NCI-H1436 treated with DMSO at 0.1 percent for 48 hours (cell line): ENCODE data around the gene OXCT2.
"Not testable (repeated sequence)": the region's sequence is repeated elsewhere in the genome, so short reads cannot be mapped to it uniquely, and the experiment has no call there.

Experiments
- DNase-seq: peaks from one replicate; lab custom pipeline; 2025; lab: John Stamatoyannopoulos, UW

Gene OXCT2

DNA sequence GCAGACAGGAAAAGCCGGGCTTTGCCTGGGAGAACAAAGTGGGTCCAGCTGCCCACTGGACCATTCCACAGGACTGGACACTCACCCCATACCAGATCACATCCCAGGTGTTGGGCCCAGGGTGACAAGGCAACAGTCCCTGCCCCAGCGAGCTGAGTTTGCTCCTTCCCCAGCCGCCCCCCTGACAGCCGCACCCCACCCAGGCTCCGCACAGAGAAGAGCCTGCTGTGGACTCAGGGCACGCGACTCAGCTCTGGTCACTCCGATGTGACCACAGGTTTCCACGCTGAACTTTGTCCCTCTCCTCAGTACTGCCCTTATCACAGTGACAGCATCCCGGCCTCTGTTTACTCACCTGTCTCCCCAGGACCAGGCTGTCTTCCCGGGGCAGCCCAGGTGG lies 16.3 kb upstream of the OXCT2 start:
- DNase-seq = no peak

DNA sequence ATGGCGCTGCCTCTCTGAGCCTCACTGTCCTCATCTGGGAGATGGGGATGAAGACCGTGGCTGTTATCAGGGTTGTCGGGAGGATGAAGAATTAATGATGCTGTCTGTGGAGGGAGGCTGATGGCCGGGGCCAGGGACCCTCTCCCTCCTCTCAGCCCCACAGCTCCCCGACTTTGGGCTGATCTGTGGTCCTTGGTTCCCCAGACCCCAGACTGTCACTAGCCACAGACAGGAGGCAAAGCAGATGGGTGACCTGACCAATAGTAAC lies 15.9 kb upstream of the OXCT2 start:
- not testable (repeated sequence) for DNase-seq

DNA sequence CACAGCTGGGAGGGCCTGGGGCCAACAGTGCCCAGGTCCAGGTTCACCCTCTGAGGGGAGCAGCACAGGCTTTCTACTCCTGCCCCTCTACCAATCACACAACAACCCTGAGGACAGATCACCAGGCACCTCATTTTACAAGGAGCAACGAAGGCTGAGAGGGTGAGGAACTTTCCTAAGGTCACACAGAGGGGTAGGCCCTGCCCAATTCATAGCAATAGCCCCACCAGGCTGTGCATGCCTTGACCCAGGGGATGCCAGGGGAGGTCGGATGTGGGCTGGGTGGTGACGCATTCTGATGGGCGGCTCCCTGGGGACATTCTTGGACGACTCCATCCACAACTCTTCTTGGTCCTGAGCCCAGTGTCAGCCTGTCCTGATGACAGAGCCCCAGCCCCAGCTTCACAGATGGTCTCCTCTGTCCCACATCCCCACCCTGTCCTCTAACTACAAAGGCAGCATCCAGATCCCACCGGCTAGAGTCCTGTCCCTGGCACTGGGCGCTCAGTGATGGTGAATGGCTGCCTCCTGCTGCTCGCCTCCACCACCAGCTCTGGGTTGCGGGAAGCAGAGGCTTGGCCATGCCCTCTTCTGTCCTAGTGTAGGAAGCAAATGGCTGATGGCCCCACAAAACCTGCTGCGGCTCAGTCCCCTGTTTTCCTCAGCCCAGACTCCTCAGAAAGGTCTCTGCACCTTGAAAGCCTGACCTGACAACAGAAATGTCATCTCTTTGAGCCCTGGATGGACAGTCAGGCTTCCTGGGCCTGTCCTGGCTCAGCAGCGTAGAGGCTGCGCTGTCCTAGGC lies 15.4 kb upstream of the OXCT2 start:
- not testable (repeated sequence) for DNase-seq

DNA sequence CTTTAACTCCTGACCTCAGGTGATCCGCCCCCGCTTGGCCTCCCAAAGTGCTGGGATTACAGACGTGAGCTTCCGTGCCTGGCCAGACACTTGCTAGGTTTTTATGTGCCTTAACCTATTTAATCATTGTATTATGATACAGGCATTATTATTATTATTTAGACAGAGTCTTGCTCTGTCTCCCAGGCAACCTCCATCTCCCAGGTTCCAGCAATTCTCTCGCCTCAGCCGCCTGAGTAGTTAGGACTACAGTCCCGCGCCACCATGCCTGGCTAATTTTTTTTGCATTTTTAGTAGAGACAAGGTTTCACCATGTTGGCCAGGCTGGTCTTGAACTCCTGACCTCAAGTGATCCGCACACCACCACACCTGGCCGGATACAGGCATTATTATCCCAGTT lies 11.5 kb upstream of the OXCT2 start:
- not testable (repeated sequence) for DNase-seq

DNA sequence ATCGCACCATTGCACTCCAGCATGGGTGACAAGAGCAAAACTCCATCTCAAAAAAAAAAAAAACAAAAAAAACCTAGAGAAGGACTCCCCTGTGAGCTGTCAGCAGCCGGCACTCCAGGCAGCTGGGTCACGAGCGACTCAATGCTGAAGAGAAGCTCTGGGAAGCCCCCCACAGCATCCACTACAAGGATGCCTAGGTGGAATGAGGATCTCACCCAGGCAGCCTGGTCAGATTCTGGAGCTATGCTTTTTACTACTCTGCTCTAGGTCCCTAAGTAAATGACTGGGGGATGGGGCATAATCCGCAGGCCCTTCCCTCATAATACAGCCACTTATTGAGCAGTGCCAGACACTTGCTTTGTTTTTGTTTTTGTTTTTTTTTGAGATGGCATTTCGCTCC lies 11.0 kb upstream of the OXCT2 start:
- DNase-seq = no peak

DNA sequence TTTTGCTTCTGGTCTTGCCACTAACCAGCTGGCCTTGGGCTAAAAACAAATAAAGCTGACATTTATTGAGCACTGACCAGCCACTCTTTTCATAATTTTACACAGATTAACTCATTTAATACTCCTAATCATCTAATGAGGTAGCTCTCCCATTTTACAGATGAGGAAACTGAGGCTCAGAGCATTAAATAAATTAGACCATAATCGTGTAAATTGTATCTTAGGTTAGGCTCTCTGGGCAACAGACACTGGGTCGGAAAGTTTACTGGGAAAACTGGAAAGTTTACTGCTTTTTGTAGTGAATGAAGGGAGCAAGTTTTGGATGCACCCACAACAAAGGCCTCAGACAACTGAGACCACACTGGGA lies 10.2 kb upstream of the OXCT2 start:
- no peak for DNase-seq

DNA sequence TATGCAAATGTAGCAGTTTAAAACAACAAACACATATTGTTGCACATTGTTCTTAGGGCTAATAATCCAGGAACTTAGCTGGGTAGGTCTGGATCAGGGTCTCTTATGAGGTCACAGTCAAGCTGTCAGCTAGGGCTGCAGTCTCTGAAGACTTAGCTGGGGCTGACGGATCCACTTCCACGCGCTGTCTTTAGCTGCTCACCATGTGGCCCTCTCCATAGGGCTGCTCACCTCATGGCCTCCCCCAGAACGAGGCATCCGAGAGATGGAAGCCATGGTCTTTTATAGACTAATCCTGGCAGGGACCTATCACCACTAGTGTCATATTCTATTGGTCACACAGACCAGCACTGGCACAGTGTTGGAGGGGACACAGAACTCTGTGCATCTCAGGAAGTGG lies 8.7 kb upstream of the OXCT2 start:
- DNase-seq = no peak

DNA sequence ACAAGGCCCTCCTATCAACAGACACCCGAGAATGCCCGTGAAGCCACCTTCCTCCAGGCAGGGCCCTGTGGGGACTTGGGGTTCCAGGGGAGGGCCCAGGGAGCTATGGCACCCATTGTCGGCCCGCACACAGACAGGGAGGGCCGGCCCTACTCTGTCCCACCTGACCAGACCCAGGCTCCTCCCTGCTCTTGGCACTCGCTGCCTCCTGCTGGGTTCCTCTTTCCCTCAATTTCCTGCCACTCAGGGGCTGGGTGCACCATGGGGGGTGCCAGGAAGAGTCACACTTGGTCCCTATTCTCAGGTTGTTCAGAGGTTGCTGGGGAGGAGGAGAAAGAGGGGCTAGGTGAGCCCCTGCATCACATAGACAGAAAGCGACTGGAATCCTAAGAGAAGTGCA lies 8.0 kb upstream of the OXCT2 start:
- no peak for DNase-seq

DNA sequence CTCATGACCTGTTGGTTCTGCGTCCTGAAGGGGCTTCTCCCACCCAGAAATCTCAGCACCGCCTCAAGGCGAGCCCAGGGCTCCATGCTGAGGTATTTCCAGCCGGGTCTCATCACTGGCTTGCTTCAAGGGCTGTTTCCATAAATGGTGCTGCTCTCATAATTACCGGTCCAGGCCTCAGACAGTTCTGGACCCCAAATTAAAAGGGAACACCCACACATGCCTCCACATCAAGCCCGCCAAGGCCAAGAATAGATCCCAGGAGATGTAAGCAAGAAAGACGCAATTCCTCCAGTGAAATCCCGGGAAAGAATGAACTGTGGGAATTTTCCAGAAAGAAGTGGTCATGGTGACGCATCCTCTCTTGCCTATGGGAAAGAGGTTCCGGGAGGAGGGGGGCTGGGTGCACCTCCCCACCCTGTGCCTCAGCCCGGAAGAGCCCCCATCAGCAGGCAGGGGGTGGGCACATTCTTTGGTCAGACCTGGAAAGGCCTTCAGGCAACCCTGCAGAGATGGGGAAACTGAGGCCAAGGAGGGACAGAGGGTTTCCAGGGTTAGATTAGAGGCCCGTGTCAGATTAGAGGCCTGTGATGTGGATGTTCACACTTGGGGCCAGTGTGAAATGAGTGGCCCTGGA lies 7.4 kb upstream of the OXCT2 start:
- DNase-seq = not testable (repeated sequence)

DNA sequence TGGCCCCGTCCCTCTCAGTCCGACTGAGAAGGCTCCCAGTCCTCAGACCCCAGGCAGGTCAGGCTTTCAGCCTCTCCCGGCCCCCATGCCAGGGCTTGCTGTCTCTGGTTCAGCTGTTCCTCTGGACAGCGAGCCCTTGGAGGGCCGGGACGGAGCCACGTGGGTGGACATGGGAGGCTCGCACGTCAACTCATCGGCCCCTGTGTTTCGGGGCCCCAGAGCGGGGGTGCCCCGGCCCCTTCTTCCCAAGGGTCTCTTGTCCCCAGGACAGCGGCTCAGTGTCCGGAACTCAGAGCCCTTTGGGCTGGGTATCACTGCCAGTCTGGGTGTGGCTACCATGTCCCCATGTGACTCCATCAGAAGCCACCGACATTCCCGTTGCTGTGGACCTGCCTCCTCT lies 6.7 kb upstream of the OXCT2 start:
- DNase-seq = not testable (repeated sequence)

DNA sequence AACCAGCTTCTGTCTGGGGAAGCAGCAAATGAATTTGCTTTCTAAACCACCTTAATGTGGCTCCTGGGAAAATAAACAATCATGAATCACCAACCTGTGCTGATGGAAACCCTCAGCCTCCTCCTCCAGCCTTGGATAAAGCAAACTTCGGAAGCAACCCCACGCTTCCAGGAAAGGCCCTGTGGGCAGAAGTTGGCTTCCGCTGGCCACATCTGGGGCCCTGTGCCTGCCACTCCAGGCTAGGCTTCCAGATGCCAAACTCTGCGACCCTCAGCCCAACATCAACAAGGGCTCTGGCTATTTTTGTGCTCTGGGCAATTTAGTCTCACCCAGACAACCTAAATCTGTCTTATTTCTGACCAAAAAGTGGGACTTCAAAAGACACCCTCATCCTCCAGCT lies 6.2 kb upstream of the OXCT2 start:
- no peak for DNase-seq

DNA sequence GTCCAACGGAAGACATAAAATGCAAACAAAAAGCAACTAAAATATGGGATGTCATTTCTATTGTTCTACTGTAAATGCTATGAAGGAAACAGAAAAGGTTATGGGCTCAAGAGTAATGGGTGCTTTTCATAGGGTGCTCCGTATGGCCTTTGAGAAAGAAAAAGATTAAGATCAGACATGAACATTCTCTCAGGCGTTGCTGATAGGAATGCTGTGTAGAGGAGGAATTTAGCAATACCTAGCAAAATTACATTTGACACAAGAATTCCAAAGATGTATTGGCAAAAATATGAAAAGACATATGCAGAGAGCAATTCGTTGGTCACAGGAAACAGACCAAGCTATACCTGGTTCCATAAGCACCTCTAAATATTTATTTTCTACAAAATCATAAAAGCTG lies 5.7 kb upstream of the OXCT2 start:
- DNase-seq = no peak

DNA sequence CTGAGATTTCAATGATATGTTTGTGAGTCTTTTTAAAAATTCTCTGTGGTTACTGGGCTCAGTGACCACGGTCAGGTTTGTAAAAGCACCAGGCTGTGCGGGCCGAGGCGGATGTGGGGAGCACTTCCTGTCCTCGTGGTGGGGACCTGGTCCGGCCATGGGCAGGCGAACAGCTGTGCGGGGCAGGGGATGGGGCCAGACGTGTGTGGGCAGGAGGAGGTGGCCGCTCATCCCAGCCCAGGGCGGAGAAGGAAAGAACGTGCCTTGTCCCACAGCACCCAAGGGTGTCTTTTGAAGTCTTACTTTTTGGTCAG lies 5.2 kb upstream of the OXCT2 start:
- DNase-seq = no peak

DNA sequence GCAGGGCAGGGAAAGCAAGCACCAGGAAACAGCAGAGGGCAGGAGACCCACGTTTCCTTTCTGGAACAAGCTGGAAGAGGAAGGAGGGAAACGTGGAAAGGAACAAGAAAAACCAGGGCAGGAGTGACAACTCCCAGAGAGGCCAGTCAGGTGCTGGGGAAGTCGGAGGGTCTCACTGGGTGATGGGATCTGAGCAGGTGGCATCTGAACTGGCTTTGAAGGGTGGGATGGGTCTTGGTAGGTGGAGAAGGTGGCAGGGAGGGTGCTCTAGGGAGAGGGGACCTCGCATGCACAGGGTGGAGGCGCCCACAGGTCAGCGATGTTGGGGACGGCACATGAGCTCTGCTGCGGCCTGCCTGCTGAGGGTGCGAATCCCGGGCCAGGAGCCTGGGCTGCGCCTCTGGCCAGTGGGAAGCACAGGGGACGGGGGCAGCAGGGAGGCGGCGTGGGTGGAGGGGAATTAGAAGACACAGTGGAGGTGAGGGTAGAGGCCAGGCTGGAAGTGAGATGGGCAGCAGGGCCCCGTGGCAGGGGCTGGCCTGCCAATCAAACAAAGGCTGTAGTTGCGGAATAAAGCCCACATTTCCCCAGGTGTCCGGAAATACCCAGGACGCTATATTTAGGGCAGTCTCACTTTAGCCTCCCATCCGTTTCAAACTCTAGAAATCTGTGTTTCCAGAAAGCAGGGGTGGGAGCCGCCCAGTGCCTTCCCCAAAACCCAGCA lies 4.7 kb upstream of the OXCT2 start:
- not testable (repeated sequence) for DNase-seq

DNA sequence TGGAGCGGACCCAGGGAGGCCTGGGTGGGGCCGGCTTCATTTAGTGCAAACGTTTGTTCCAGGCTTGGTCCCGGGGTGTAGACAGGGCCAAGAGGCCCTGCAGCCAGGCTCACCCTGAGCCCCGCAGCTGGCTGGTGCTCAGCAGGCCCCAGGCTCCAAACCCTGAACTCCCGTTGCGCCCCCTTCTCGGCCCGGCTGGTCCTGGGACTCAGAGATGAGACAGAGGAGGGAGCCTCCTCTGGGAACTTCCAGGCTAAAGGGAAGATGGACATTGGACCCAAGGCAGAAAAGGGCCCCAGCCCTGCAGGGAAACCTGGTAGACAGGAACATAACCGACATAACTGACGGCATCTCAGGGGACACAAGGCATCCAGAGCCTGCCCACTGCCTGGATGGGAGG lies 4.0 kb upstream of the OXCT2 start:
- DNase-seq = not testable (repeated sequence)

DNA sequence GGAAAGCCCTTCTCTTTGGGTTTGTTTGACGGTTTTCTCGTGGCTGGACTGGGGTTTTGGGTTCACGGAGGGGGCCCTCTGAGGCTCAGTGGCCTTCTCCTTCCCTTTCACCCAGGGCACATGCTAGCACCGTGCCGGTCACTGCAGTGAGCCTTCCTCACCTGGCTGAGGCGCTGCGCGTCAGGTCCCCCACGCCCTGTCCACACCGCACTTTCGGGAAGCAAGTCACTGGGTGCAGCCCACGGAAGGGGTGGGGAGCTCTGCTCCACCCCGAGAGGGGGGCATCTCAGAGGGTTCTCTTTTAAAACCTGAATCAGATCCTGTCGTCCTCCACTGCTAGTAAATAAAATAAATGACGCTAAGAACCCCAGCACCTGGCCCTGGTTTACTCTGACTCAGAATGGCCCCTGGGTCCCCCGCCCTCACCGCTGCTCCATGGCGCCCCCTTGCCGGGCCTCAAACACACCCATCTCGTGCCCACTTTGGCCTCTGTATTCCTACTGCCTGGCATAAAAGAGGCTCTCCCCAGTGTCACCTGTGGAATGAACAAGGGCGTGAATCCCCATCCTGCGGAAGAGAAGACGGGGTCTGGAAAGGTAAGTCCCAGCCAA lies 2.3 kb upstream of the OXCT2 start:
- DNase-seq = not testable (repeated sequence)

DNA sequence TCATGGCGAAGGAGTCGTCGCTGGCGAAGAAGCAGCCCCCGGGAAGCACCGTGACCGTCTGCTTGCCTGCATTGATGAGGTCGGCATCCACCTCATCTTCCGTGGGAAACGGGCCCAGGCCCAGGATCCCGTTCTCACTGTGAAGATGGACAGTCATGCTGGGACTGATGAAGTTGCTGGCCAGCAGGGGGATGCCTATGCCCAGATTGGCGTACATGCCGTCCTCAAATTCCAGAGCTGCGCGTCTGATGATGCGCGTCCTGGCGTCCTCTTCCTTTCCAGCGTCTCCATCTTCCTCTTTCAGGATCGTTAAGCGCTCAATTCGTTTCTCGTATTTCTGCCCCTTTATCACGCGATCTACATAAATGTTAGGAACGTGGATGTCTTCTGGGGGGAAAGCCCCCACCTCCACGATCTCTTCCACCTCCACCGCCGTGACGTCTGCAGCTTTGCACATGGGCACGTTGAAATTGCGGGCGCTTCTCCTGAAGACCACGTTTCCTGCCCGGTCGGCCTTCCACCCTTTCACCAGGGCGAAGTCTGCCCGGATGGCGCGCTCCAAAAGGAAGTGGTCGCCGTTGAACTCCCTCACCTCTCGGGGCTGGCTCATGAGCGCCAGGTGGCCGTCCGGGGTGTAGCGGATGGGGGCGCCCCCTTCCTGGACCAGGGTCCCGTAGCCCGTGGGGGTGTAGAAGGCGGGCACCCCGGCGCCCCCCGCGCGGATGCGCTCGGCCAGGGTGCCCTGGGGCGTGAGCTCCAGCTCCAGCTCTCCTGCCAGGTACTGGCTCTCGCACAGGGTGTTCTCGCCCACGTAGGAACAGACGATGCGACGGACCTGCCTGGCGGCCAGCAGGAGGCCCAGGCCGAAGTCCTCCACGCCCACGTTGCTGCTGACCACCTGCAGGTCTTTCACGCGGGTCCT lies 787 bp downstream of the OXCT2 start:
- DNase-seq = not testable (repeated sequence)

DNA sequence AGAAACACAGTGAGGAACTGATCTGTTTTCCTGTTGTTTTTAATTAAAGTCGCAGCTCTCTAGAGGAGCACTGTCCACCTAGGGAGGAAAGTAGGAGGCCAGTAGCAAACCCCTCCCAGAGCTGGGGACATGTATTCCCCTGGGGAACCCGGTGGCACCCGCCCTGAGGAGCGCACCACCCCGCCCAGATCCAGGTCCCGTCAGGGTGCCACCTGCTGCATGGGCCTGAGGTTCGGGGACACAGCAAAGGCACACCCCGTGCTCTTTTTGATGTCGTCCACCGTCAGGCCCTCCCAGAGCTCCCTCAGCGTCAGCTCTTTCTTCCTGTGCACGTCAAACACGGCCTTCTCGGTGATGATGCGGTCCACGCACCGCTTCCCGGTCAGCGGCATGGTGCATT lies 1.6 kb downstream of the OXCT2 start:
- not testable (repeated sequence) for DNase-seq

DNA sequence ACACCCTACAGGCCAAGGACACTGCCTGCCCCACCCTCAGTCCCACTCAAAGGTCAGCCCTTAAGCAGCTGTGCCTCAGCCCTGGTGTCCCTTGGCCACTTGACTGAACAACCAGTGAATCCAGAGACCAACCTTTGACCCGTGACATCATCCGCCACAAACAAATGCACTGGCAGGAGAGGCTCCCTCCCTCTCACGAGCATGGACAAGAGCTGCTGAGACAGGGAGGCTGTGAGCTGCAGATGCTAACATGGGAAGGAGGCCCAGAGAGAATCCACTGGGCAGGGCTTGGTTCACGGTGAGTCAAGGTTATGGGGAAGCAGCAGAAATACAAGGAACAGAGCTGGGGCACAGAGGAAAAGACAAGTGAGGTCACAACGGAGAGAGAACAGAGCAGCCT lies 4.7 kb downstream of the OXCT2 start:
- DNase-seq = not testable (repeated sequence)

DNA sequence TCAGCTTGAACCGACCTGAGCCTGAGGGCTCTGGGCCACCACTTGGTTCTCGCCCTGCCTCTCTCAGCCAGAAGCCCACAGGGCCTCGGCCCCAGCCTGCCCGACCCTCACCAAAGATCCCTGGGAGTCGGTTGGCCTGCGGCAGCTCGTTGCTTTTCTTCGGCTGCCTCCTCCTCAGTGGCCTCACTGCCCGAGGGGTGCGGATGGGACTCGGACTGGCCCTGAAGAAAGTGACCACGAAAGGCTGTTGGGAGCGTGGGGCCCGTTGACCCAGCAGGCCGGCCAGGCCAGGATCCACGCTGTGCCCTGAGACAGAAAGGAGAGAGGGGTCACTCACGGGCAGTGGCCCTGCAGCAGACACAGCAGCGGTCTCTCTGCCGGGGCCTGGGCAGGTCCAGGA lies 6.6 kb downstream of the OXCT2 start:
- DNase-seq = not testable (repeated sequence)

DNA sequence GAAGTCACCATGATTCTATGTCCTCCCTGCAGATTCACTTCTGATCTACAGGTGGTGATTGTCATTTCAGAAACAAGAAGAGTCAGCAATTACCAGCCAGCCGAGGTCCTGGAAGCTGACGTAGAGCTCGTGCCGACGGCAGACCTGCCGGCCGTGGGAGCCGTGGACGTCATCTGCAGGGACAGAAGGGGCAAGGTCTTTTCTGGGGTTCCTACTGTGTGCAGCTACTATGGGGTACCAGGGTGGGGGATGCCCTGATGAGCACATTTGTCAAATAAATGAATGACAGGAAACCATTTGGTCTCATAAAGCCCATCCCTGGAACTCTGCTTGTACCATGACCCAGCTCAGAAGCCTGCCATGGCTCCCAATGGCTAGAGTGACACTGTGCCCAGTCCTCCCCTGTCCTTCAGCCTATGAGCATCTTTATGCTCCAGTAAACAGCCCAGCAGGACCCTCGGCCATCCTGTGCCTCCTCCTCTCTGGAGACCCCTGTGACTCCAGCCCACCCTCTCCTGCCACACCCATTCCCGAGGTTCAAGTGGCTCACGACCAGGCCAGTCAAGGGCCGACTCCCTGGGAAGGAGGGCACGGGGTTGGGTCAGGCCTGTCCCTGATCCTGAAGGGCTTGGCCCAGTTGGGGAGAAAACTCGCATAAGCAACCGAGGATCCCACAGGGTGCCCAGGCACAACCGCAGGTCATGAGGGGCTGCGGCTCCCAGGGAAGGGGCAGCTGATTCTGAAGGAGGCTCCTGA lies 7.4 kb downstream of the OXCT2 start:
- not testable (repeated sequence) for DNase-seq
